Effector memory CD4-positive, alpha-beta T cell (primary cell): ENCODE results near the gene DECR2.

Source experiments
- DNase-seq, 3 donors: peaks; one replicate each; pipeline ENCODE4 v3.0.0-alpha.2; 2020
- H3K27ac ChIP-seq: 2 replicates; pipeline ENCODE4 v1.7.0; 2013; ENCODE audit warnings: mild to moderate bottlenecking, low read length, moderate library complexity; ENCODE audit not compliant: insufficient read depth, poor library complexity, severe bottlenecking
- H3K27me3 ChIP-seq: replicated peaks from 2 replicates; pipeline ENCODE4 v1.7.0; 2013; ENCODE audit warnings: mild to moderate bottlenecking, low read length; ENCODE audit not compliant: insufficient read depth, control insufficient read depth, poor library complexity, severe bottlenecking
- H3K36me3 ChIP-seq: 2 replicates; pipeline ENCODE4 v1.7.0; 2013; ENCODE audit warnings: mild to moderate bottlenecking, low read length, moderate library complexity; ENCODE audit not compliant: control insufficient read depth, insufficient read depth
- H3K4me1 ChIP-seq: 2 replicates; pipeline ENCODE4 v1.7.0; 2013; ENCODE audit warnings: low read length, mild to moderate bottlenecking; ENCODE audit not compliant: control insufficient read depth, insufficient read depth, poor library complexity, severe bottlenecking
- H3K4me3 ChIP-seq: 2 replicates; pipeline ENCODE4 v1.7.0; 2013; ENCODE audit warnings: low read length, low read depth, mild to moderate bottlenecking; ENCODE audit not compliant: insufficient read depth, poor library complexity, severe bottlenecking
- H3K9me3 ChIP-seq: 2 replicates; pipeline ENCODE4 v1.7.0; 2013; ENCODE audit warnings: mild to moderate bottlenecking, low read length, moderate library complexity; ENCODE audit not compliant: control insufficient read depth

Gene DECR2

DNA sequence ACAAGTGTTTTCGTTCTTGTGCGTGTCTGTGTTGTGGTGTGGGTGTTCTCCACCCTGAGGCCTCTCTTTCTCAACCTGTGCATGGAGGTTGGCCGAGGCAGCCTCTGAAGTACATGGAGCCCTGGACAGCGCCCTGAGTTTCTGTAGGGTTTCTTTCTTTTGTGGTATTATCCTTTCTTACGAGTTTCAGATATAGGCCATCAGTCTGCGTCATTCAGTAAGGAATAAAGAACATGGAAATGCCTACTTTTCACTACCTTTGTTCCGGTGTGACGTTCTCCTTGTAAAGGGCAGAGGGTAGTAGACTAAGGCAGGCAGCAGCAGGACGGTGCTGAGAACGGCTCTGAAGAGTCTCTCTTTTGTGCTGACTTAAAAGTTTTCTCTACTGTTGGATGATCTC is 42.3 kb downstream of the DECR2 start:
- Histone ChIP-seq H3K27me3 (no peaks in the 10 kb centered on the region), H3K36me3 (peaks cover 4% of the 10 kb centered on the region), H3K9me3 (no peaks in the 10 kb centered on the region), H3K27ac (no peak overlapping the region), H3K4me1 (no peaks in the 10 kb centered on the region), H3K4me3 (no peak overlapping the region)
- no peak for DNase-seq

DNA sequence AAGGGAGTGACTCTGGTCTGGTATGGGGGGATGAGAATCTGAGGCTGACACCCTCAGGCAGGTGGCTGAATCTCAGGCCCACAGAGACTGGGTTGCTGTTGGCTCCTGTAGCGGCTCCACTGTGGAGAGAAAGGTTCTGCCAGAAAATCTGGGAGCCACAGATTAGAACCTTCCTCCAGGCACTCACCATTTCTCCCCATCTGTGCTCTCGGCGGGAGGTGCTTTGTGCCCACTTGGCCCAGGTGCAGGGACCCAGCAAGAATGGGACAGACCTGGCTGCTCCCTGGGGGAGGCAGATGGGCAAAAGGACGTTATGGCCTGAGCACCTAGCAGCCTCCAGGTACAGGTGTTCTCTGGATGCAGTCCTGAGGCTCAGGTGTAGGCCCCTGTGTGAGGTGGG is 43.9 kb downstream of the DECR2 start:
- H3K27ac ChIP-seq: no peak overlapping the region
- no peak overlapping the region for H3K4me3 ChIP-seq
- DNase-seq: no peak
- peaks cover 4% of the 10 kb centered on the region for H3K36me3 ChIP-seq
- H3K9me3 ChIP-seq: no peaks in the 10 kb centered on the region
- no peaks in the 10 kb centered on the region for H3K4me1 ChIP-seq
- no peaks in the 10 kb centered on the region for H3K27me3 ChIP-seq

DNA sequence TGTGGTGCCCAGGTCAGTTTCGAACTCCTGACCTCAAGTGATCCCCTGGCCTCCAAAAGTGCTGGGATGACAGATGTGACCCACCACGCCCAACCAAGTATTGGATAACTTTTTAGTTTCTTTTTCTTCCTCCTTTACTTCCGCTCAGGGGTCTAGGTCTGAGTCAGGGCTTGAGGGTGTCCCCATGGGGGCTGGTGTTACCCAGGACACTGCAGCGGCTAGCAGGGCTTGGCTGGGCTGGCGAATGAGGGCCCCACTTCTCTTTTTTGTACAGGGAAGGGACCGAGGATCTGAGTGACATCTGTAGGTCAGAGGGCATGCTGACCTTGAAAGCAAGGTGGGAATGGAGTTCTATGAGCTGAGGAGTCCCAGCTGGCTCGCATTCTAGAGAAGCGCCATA is 48.7 kb downstream of the DECR2 start:
- Histone ChIP-seq H3K4me1 (no peaks in the 10 kb centered on the region), H3K36me3 (no peaks in the 10 kb centered on the region), H3K9me3 (no peaks in the 10 kb centered on the region), H3K27ac (no peak overlapping the region), H3K4me3 (no peak overlapping the region), H3K27me3 (no peaks in the 10 kb centered on the region)
- DNase-seq: no peak

DNA sequence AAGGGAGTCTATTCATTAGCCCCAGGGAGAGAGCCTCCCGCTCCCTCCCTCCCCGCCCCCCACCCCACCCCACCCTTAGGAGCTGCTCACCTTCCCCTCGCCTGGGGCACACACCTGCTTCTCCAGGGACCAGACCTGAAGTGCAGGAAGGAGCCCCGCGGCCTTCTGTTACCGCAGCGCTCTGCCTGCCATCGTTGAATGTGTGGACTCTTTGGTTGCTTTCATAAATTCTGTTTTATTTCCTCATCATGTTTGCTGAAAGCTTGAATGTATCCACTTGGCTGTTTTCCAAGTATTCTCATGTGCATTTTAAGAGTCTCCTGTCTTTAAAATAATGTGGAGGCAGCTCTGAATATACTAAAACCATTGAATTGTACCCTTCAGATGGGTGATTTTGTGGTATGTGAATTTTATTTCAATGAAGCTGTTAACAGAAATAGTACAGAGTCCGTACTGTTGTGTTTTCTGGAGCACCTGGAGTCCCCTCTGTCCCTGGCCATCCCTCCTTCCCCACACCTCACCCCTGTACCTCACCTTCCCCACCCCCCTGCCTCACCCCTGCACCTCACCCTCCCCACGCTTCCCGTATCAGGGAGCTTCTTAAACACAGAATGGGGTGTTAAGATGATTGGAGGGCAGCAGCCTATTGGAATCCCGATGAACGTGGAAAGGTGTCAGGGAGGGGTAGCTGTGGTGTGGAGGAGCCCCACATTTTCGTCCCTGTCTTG is 49.3 kb downstream of the DECR2 start:
- no peak for DNase-seq
- H3K4me3 ChIP-seq: no peak overlapping the region

DNA sequence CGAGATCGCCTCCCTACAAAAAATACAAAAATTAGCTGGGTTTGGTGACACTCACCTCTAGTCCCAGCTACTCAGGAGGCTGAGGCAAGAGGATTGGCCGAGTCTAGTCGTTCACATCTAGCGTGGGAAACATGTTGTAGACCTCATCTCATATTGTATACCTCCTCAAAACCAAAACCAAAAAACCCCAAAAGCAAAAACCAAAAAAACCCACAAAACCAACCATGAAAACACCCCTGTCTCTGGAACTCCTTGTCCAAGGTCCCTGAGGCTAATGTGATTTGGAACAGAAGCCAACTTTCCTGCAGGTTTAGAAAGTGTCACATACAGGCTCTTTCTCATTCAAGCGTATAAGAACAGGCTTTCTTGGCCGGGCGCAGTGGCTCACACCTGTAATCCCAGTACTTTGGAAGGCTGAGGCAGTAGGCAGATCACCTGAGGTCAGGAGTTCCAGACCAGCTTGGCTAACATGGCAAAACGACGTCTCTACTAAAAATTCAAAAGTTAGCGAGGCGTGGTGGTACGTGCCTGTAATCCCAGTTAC is 52.8 kb downstream of the DECR2 start:
- no peak for DNase-seq
- H3K27ac ChIP-seq: no peak overlapping the region
- no peaks in the 10 kb centered on the region for H3K9me3 ChIP-seq
- H3K27me3 ChIP-seq: no peaks in the 10 kb centered on the region
- no peaks in the 10 kb centered on the region for H3K4me1 ChIP-seq
- no peaks in the 10 kb centered on the region for H3K36me3 ChIP-seq
- no peak overlapping the region for H3K4me3 ChIP-seq

More for the DNA sequence above, 49.3 kb downstream of the DECR2 start:
- Histone ChIP-seq H3K36me3 (no peaks in the 10 kb centered on the region), H3K9me3 (no peaks in the 10 kb centered on the region), H3K4me1 (no peaks in the 10 kb centered on the region), H3K27me3 (no peaks in the 10 kb centered on the region), H3K27ac (no peak overlapping the region)

DNA sequence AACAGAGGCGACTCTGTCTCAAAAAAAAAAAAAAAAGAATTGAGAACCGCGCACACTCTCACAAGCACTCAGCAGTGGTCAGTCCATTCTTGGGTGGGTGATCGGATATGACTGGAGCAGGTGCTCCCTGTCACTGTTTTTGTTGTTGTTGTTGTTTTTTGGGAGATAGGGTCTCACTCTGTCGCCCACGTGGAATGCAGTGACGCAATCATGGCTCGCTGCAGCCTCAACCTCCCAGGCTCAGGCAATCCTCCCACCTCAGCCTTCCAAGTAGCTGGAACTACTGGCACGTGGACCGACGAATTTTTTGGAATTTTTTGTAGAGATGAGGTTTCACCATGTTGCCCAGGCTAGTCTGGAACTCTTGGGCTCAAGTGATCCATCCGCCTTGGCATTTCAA is 53.8 kb downstream of the DECR2 start:
- no peaks in the 10 kb centered on the region for H3K4me1 ChIP-seq
- no peak for DNase-seq
- no peaks in the 10 kb centered on the region for H3K27me3 ChIP-seq
- H3K4me3 ChIP-seq: no peak overlapping the region
- H3K36me3 ChIP-seq: no peaks in the 10 kb centered on the region
- H3K27ac ChIP-seq: no peak overlapping the region
- H3K9me3 ChIP-seq: no peaks in the 10 kb centered on the region

DNA sequence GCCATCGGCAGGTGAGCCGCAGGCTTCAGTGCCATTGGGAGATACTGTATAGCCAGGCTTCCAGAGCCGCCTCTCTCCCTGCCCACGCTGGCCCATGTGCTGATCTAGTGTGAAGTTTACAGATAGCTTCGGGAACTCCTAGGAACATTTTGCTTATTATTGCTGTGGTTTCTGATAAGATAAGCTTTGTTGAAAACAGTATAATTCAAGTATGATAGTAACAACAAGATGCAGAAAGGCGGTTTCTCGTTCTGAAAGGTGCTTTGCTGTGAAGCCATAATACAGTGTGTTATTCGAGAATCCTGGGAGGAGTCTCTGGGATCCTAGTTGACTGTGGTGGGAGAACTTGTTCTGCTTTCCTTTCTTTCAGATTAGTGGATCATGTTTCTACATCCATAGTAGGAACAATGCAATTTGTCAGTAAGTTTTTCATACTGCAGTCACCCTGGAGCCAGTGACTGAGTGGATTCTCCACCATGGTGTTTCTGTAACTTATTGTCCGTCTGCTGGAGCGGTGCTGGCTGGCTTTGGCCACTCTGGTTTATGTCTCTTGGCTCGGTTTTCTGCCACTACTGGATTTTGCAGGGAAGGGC is 55.3 kb downstream of the DECR2 start:
- peaks cover 4% of the 10 kb centered on the region for H3K36me3 ChIP-seq
- no peaks in the 10 kb centered on the region for H3K27me3 ChIP-seq
- no peak for DNase-seq
- no peak overlapping the region for H3K27ac ChIP-seq
- H3K9me3 ChIP-seq: no peaks in the 10 kb centered on the region
- no peaks in the 10 kb centered on the region for H3K4me1 ChIP-seq
- H3K4me3 ChIP-seq: no peak overlapping the region

DNA sequence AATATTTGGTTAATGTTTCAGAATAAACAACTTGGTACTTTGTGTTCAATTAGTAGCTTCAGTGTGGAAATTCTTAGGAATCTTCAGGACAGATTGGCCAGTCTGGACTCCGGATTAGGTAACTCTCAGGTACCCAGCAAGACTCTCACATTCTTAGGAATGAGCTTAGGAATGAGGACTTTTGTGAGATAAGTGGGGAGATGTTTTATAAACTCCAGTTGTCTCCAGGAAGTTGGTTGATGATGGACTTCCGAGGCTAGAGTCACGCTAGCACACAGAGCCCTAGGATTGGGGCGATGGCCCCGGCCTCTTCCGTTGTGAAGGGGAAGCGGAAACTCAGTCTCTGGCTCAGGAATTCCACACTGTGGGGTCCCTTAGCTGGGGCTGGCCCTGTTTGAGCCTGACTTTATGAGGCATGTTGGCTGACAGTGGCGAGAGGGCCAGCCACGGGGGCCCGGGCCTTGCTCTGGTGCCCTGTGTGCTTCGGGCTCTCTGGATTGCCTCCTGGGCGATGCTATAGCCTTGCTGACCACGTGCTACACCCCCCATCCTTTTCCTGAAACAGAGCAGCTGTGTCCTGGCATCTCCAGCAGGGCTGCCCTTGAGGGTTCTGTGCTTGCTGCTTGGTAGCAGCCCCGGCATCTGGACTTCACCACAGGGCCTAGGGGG is 56.2 kb downstream of the DECR2 start:
- H3K36me3 ChIP-seq: peaks cover 8% of the 10 kb centered on the region
- H3K4me1 ChIP-seq: no peaks in the 10 kb centered on the region
- no peak for DNase-seq
- no peaks in the 10 kb centered on the region for H3K9me3 ChIP-seq
- no peak overlapping the region for H3K27ac ChIP-seq
- no peaks in the 10 kb centered on the region for H3K27me3 ChIP-seq
- no peak overlapping the region for H3K4me3 ChIP-seq

DNA sequence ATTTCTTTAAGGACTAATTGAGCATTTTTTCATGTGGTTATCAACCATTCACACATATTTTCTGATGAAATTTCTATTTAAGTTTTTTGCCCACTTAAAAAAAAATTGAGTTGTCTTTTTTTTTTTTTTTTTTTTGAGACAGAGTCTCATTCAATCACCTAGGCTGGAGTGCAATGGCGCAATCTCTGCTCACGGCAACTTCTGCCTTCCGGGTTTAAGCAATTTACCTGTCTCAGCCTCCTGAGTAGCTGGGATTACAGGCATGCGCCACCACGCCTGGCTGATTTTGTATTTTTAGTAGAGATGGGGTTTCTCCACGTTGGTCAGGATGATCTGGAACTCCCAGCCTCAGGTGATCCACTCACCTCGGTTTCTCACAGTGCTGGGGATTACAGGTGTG is 58.1 kb downstream of the DECR2 start:
- no peak for DNase-seq

DNA sequence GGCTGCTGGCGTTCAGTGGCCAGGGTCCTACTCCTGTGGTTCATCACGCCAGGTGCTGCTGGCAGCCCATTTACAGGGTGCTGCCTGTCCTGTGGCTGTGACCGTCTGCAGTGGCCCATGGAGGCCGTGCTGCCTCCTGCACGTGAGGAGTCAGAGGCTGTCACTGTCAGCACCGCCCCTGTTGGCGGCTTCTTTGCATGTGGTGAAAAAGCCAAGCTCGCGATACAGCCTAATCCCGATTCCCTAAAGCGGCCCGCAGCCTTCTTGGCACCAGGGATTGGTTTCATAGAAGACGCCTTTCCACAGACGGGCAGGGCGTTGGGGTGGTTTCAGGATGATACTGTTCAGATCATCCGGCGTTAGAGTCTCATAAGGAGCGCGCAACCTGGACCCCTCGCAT is 59.1 kb downstream of the DECR2 start:
- Histone ChIP-seq H3K9me3 (no peaks in the 10 kb centered on the region), H3K27ac (no peak overlapping the region), H3K4me3 (no peak overlapping the region), H3K4me1 (no peaks in the 10 kb centered on the region), H3K36me3 (peaks cover 18% of the 10 kb centered on the region), H3K27me3 (no peaks in the 10 kb centered on the region)
- DNase-seq: no peak

More for the DNA sequence above, 58.1 kb downstream of the DECR2 start:
- no peak overlapping the region for H3K27ac ChIP-seq
- H3K4me1 ChIP-seq: no peaks in the 10 kb centered on the region
- no peaks in the 10 kb centered on the region for H3K27me3 ChIP-seq
- no peaks in the 10 kb centered on the region for H3K9me3 ChIP-seq
- peaks cover 18% of the 10 kb centered on the region for H3K36me3 ChIP-seq
- H3K4me3 ChIP-seq: no peak overlapping the region
